Daoy (cell line): ENCODE measurements around the gene ETS1. TPM values are rescaled to one million over a fixed set of nuclear protein-coding genes. Genes with fewer than 3 reads are reported as not detected.

Source experiments
- DNase-seq: peaks from one replicate; pipeline ENCODE4 v3.0.0-alpha.2; 2015; ENCODE audit warnings: low read depth
- total RNA-seq: library from RNA; depleted of rRNA; stranded (reverse); fragments of >200 nt; shearing (Covaris generic); gene quantifications from 2 replicates; pipeline ENCODE4 v1.2.3, GENCODE V29; 2014

Gene ETS1
- total RNA-seq, 1 experiment from 2014 or later = 70.7 TPM

GRCh38 chr11:128502726-128503125 lies 84.6 kb downstream of the ETS1 start:
- DNase-seq = peak; percentile 82

GRCh38 chr11:128501632-128502549 lies 85.5 kb downstream of the ETS1 start:
- peak; percentile 60 for DNase-seq

- no peak for DNase-seq
Observed at GRCh38 chr11:128501008-128501407, 86.3 kb downstream of the ETS1 start.

- DNase-seq = no peak
Observed at GRCh38 chr11:128500493-128500892, 86.9 kb downstream of the ETS1 start.

- no peak for DNase-seq
Observed at GRCh38 chr11:128499613-128500253, 87.6 kb downstream of the ETS1 start.

GRCh38 chr11:128498721-128499245 lies 88.6 kb downstream of the ETS1 start:
- peak; percentile 59 for DNase-seq

GRCh38 chr11:128497776-128498095 lies 89.6 kb downstream of the ETS1 start:
- no peak for DNase-seq

- peak; percentile 94 for DNase-seq
Observed at GRCh38 chr11:128497061-128497775, 90.1 kb downstream of the ETS1 start.

GRCh38 chr11:128496692-128497060 lies 90.7 kb downstream of the ETS1 start:
- DNase-seq = no peak

GRCh38 chr11:128496249-128496648 lies 91.1 kb downstream of the ETS1 start:
- no peak for DNase-seq

GRCh38 chr11:128494418-128495332 lies 92.7 kb downstream of the ETS1 start:
- no peak for DNase-seq

GRCh38 chr11:128493570-128493965 lies 93.8 kb downstream of the ETS1 start:
- DNase-seq = no peak

GRCh38 chr11:128492903-128493569 lies 94.3 kb downstream of the ETS1 start:
- no peak for DNase-seq

- no peak for DNase-seq
Observed at GRCh38 chr11:128492461-128492860, 94.9 kb downstream of the ETS1 start.

- DNase-seq = no peak
Observed at GRCh38 chr11:128491195-128491936, 96.0 kb downstream of the ETS1 start.

- DNase-seq = no peak
Observed at GRCh38 chr11:128490092-128490491, 97.3 kb downstream of the ETS1 start.

GRCh38 chr11:128488471-128488870 lies 98.9 kb downstream of the ETS1 start:
- DNase-seq = peak; percentile 71

- no peak for DNase-seq
Observed at GRCh38 chr11:128487978-128488377, 99.4 kb downstream of the ETS1 start.

GRCh38 chr11:128484172-128484571 lies 103.2 kb downstream of the ETS1 start:
- no peak for DNase-seq

GRCh38 chr11:128483211-128483788 lies 104.1 kb downstream of the ETS1 start:
- DNase-seq = no peak
